Measurements from ENCODE around the gene NFKBIE. TPM values are rescaled to one million over a fixed set of nuclear protein-coding genes. Genes with fewer than 3 reads are reported as not detected.

Gene NFKBIE
- total RNA-seq, 2 donors from 2014 or later = 20.8 to 34.4 TPM

DNA sequence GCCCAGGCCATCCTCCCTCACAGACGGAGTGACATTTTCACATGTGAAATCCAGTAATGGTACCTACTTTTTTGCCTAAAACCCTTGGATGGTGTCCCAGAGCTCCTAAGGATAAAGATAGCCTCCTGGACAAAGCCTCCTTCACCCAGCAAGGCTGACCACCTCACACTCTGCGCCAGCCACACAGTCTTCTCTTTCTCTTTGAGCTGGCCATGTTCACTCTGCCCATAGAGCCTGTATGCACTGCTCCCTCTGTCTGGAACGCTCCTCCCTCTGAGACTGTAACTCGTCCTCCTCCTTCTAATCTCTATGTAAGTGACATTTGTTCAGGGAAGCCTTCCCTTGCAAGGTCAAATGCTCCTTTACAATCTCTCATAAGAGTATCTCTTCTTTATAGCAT is 19.5 kb upstream of the NFKBIE start:
- Histone ChIP-seq H3K27ac (no peak overlapping the region), H3K27me3 (replicated peaks; ENCODE audit: insufficient read depth) (no peaks in the 10 kb centered on the region), H3K36me3 (no peaks in the 10 kb centered on the region), H3K4me3 (no peak overlapping the region), H3K4me1 (replicated peaks) (no peaks in the 10 kb centered on the region), H3K9me3 (no peaks in the 10 kb centered on the region)
- TF ChIP-seq POLR2AphosphoS5 (IDR thresholded peaks at IDR 0.05) (no peak), POLR2A (IDR thresholded peaks at IDR 0.05) (no peak), CTCF (IDR thresholded peaks at IDR 0.05) (no peak)
- no peak for DNase-seq (ENCODE audit: low spot score)
- WGBS = 66% methylated on average over 4 of the region's 4 CpGs
- intact Hi-C loops (cut with DNase I) = no loop called here

DNA sequence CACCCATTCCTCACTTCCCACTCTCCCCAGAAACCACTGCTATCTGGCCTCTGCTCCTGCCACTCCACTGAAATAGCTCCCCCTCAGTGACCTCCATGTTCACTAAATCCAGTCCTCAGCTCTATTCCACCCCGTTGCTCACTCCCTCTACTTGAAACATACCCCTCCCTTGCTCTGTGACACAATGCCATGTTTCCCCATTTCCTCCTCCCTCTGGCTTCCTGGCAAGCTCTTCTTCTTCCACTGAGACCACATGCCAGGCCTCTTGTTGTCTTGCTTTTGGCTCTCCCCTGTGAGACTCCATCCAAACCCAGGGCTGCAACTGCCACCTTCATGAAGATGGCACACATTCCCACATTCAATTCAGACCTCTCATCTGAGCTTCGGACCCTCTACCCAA is 18.8 kb upstream of the NFKBIE start:
- Histone ChIP-seq H3K27ac (no peak overlapping the region), H3K9me3 (no peaks in the 10 kb centered on the region), H3K4me3 (no peak overlapping the region), H3K4me1 (replicated peaks) (no peaks in the 10 kb centered on the region), H3K27me3 (replicated peaks; ENCODE audit: insufficient read depth) (no peaks in the 10 kb centered on the region), H3K36me3 (no peaks in the 10 kb centered on the region)
- intact Hi-C loops (cut with DNase I) = no loop called here
- TF ChIP-seq CTCF (IDR thresholded peaks at IDR 0.05) (no peak), POLR2AphosphoS5 (IDR thresholded peaks at IDR 0.05) (no peak), POLR2A (IDR thresholded peaks at IDR 0.05) (no peak)
- no peak for DNase-seq (ENCODE audit: low spot score)
- WGBS = 59% methylated on average over 2 of the region's 2 CpGs

DNA sequence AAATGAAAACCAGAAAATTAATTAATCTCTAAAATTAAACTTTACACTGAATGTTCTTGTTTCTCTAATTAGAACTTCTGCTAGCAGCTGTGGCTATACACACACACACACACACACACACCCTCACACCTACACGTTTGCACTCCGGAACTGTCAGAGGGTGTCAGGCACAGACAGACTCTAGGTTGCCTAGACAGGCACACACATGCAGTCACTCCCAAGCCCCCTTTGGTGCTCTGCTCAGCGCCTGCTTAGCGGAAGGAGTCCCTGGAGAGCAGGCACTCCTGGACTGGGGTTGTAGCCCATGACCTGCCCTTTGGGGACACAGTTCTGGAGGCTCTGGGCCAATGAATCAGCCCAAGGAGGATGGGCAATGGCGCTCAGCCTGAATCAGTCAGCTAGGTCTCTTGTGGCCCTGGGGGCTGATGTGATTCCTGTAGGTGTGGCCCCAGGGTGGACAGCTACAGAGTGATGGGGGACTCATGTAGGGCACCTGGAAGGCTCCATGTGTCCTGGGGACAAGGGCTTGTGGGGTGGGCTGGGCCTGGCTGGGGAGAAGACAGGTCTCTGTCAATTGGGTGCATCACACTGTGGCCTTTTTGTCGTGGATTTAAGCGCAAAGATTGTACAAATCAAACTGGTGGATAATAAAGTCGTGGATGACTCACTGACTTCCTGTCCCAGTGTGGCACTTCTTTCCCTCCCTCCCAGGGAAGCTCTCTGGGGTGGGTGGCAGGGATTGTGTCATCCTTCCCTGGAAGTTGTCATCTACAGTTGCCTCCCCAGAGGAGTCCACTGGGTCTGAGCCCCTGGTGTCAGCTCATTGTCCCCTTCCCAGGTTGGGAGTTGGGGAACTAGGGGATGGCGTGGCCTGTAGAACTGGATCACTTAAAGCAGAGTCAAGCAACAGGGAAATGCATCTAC is 13.7 kb upstream of the NFKBIE start:
- Histone ChIP-seq H3K27me3 (replicated peaks; ENCODE audit: insufficient read depth) (peaks cover 5% of the 10 kb centered on the region), H3K36me3 (no peaks in the 10 kb centered on the region), H3K27ac (no peak overlapping the region), H3K4me3 (no peak overlapping the region), H3K9me3 (no peaks in the 10 kb centered on the region), H3K4me1 (replicated peaks) (no peaks in the 10 kb centered on the region)
- WGBS = 64% methylated on average over 8 of the region's 9 CpGs
- intact Hi-C loops (cut with DNase I) = no loop called here
- no peak for DNase-seq (ENCODE audit: low spot score)
- TF ChIP-seq CTCF (IDR thresholded peaks at IDR 0.05) (no peak), POLR2AphosphoS5 (IDR thresholded peaks at IDR 0.05) (no peak), POLR2A (IDR thresholded peaks at IDR 0.05) (no peak)

DNA sequence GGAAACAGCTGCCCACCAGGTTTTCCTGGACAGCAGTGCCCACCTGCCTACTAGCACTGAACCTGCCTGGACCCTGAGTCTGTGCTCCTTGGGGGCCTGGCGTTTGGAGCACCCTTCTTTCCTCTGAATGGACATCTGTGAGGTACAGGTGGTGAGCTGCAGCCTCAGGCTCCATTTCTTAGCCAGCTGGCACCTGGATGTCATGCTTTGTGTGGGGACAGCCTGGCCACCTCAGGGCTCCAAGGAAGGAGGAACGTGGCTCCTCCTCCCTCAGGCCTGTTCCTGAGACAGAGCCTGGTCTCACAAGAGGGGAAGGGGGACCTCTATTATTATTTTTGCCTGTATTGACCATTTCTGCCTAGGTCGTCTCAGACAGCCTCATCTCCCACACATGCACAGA is 13.0 kb upstream of the NFKBIE start:
- TF ChIP-seq POLR2A (IDR thresholded peaks at IDR 0.05) (no peak), POLR2AphosphoS5 (IDR thresholded peaks at IDR 0.05) (no peak), CTCF (IDR thresholded peaks at IDR 0.05) (no peak)

GRCh38 chr6:44277763-44278162 is 12.4 kb upstream of the NFKBIE start:
- peaks cover 5% of the 10 kb centered on the region for H3K27me3 ChIP-seq (replicated peaks; ENCODE audit: insufficient read depth)
- TF ChIP-seq POLR2A (IDR thresholded peaks at IDR 0.05) (no peak), CTCF (IDR thresholded peaks at IDR 0.05) (no peak), POLR2AphosphoS5 (IDR thresholded peaks at IDR 0.05) (no peak)
- WGBS = 79% methylated on average over 7 of the region's 7 CpGs
- H3K9me3 ChIP-seq = no peaks in the 10 kb centered on the region
- DNase-seq (ENCODE audit: low spot score) = no peak
- intact Hi-C loops (cut with DNase I) = no loop called here
- H3K27ac ChIP-seq = no peak overlapping the region
- H3K4me3 ChIP-seq = no peak overlapping the region
- H3K36me3 ChIP-seq = no peaks in the 10 kb centered on the region
- no peaks in the 10 kb centered on the region for H3K4me1 ChIP-seq (replicated peaks)

More for the DNA sequence above, 13.0 kb upstream of the NFKBIE start:
- no peak overlapping the region for H3K27ac ChIP-seq
- no peak overlapping the region for H3K4me3 ChIP-seq
- DNase-seq (ENCODE audit: low spot score) = no peak
- no peaks in the 10 kb centered on the region for H3K36me3 ChIP-seq
- intact Hi-C loops (cut with DNase I) = no loop called here
- WGBS = 71% methylated on average over 3 of the region's 3 CpGs
- H3K27me3 ChIP-seq (replicated peaks; ENCODE audit: insufficient read depth) = peaks cover 5% of the 10 kb centered on the region
- no peaks in the 10 kb centered on the region for H3K9me3 ChIP-seq
- H3K4me1 ChIP-seq (replicated peaks) = no peaks in the 10 kb centered on the region
